Glomerular endothelial cell (primary cell): Measurements from ENCODE around the gene PPP1R27. TPM values are rescaled to one million over a fixed set of nuclear protein-coding genes. Genes with fewer than 3 reads are reported as not detected.

Source experiments
- DNase-seq: peaks from one replicate; pipeline ENCODE4 v3.0.0-alpha.2; 2011; ENCODE audit warnings: low read depth, low spot score; ENCODE audit errors: extremely low read depth
- total RNA-seq: library from RNA; depleted of rRNA; stranded (reverse); fragments of >200 nt; gene quantifications from 2 replicates; pipeline ENCODE4 v1.2.3, GENCODE V29; 2015

The PPP1R27 gene, protein sequence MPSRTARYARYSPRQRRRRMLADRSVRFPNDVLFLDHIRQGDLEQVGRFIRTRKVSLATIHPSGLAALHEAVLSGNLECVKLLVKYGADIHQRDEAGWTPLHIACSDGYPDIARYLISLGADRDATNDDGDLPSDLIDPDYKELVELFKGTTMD
- not detected in 2 replicates for total RNA-seq

- DNase-seq: no peak
Observed at GRCh38 chr17:81834831-81835267, at the start of gene PPP1R27. Gene PPP1R27, minus strand, starts transcription at chr17:81835050. Its CDS starts 97 bp downstream, at chr17:81834953.

DNA sequence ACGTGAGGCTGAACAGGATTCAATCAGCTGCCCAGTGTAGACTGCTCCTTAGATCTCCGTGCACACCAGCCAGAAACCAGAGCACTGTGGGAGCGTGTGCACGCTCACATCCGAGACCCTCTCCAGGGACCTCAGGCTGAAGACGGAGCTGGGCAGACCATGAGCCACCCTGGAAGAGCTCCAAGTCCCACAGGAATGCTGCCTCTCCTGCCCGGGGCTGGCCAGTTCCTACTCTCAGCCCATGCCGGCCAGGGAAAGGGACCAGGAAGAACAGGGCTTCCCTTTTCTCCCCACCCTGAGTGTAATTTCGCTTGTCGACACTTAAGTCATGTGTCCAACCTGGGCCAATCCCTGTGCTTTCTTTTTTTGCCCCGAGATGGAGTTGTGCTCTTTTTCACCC, 49.7 kb upstream of the PPP1R27 start:
- no peak for DNase-seq

GRCh38 chr17:81879121-81879520, 44.3 kb upstream of the PPP1R27 start:
- no peak for DNase-seq

GRCh38 chr17:81878294-81878693, 43.4 kb upstream of the PPP1R27 start:
- DNase-seq: no peak

DNA sequence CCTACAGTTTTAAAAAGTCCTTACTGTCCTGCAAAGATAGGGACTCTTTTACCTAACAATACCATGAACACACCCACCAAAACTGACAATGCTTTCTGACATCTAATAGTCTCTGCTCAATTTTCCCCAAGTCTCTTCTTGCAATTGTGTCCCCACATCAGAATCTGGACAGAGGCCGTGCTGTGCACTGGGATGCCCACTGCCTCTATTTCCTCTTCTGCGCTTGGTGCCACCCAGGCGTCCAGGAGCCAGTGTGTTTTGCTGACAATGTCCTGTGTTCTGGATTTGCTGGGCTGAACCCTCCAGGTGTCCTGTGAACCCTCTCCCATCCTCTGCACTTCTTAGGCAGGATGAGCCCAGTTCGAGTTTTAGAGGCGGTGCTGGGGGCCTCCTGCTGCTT, 42.7 kb upstream of the PPP1R27 start:
- DNase-seq: no peak

GRCh38 chr17:81871387-81872230, 36.8 kb upstream of the PPP1R27 start:
- no peak for DNase-seq

DNA sequence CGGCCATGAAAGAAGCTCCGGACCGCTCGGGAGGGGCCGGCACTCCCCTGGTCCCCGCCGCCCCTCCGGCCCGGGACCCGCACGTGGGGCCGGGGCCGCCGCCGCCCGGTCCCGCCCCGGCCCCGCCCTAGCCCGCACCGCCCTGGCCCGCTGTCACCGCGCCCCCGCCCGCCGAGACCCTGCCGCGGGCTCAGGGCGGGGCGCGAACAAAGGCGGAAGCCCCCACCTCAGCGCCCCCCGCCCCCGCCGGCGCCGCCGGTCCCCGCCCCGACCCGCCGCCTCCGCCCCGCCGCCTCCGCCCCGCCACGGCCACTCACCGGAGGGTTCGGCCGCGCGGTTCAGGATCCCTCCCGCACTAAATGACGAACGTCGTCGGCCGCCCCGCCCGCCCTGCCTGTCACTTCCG, 36.1 kb upstream of the PPP1R27 start, which contains the start of gene ARHGDIA:
Gene ARHGDIA, minus strand, starts transcription at position 357 of the 406 bp plus-strand sequence. CDS start 1,407 bp downstream, outside the sequence.
- no peak for DNase-seq

GRCh38 chr17:81870131-81870980, 35.5 kb upstream of the PPP1R27 start:
- DNase-seq: no peak

- no peak for DNase-seq
Observed at GRCh38 chr17:81869221-81870130, 34.6 kb upstream of the PPP1R27 start.

GRCh38 chr17:81868674-81869220, 33.9 kb upstream of the PPP1R27 start:
- no peak for DNase-seq

- DNase-seq: no peak
Observed at GRCh38 chr17:81867991-81868673, 33.3 kb upstream of the PPP1R27 start.

- no peak for DNase-seq
Observed at GRCh38 chr17:81867170-81867990, 32.5 kb upstream of the PPP1R27 start.

- no peak for DNase-seq
Observed at GRCh38 chr17:81866440-81867169, 31.8 kb upstream of the PPP1R27 start.

DNA sequence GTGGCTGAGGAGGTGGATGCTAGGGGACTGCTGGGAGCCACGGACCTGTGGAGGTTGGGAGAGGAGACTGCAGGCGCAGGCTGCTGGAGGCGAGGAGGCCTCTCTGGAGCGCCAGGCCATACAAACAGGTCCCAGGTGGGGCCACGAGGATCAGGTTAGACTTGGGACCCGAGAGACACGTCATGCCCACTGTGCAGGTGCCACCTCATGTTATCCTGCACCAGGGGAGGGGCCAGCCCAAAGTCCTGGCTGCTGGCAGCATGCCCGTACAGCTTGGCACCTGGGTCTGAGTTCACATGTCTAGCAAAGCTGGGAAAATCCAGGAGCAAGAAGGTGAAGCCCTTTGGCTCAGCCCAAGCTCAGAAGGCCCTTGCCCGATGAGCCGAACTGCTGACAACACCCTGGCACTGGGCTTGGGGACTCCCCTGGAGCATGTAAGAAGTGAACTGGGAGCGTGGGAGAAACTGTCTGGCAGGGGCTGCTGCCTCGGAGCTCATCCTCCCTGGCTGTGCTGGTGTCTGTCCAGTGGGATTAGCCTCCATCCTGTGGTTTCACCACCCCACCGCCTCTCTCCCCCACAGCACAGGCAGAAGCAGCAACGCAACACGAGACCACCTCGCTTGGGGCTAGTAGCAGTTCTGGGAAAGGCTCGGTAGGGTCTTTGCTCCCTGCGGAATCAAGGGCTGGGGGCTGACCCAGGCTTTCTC, 31.0 kb upstream of the PPP1R27 start:
- no peak for DNase-seq

DNA sequence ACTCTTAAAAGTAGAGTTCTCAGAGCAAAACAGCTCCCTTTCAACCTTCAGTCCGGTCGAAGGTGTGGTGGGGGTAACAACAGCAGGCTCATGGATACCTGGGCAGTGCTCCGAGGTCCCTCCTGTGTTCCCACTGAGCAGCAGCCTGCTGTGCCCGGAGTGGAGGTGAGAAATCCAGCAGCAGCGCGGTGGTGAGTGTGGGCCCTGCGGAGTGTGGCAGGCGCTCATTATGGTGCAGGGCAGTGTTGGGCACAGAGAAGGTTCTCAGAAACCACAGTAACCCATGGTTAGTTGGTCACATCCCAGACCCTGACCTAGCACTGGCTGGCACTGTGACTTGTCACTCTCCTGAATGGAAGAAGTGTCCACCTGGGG, 30.5 kb upstream of the PPP1R27 start:
- DNase-seq: no peak

DNA sequence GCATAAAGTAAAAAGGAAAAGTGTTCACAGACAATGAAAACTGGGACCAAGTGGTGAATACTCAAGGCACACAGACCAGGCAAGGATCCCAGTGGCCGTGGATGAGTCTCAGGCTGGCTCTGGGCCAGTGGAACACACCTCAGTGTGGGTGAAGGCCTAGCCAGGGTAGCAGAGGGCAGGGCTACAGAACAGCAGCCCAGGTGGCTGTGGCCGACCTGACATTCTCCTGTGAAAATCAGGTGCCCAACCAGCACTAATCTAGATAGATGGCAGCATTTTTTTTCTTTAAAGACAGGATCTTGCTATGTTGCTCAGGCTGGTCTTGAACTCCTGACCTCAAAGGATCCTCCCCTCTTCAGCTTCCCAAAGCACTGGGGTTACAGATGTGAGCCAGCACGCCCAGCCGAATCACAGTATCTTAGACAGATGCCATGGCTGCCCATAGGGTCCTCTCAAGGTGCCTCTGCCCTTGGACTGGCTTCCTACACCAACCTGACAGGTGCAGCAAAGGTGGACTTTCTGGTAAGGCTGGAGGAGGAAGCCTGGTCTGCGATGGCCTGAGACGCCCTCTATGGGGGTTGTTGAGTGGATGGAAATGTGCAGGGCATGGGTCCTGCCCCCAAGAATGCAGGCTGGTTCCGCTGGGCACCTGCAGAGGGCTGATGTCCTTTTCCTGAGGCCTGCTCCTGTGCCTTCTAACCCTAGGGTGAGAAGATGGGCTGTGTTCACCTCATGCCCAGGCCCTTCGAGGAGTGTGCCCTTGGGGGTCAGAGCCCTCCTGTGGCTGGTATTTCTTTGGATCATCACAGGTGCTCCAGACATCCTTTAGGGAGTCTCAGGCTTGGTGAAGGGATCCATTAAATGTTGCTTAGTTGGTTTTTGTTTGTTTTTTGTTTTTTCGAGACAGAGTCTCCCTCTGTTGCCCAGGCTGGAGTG, 29.3 kb upstream of the PPP1R27 start:
- no peak for DNase-seq
